ENCODE data around the gene HCN4.

HCN4 gene

DNA sequence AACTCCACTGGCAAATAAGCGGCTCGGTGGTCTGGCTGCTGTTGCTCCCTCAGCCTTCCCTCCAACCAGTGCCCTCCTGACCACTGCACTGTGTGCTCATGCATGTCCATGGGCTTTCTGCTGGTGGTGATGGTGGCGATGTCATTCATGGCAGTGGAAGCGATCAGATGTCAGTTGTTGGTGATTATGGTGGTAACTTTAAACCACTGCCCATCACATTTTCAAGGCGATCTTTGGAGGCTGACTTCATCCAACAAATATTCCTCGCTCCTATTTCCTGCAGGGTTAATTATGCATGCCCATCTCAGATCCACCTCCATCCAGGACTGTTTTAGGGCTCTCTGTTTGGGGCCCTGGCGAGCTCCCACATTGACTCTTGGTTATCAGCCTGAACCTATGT, 13.4 kb upstream of the HCN4 start:
- H3K4me3 ChIP-seq (ENCODE audit: low read depth, low read length), result no peak overlapping the region
- no peak for DNase-seq (ENCODE audit: low read depth)
- TF ChIP-seq, protein P1, sequence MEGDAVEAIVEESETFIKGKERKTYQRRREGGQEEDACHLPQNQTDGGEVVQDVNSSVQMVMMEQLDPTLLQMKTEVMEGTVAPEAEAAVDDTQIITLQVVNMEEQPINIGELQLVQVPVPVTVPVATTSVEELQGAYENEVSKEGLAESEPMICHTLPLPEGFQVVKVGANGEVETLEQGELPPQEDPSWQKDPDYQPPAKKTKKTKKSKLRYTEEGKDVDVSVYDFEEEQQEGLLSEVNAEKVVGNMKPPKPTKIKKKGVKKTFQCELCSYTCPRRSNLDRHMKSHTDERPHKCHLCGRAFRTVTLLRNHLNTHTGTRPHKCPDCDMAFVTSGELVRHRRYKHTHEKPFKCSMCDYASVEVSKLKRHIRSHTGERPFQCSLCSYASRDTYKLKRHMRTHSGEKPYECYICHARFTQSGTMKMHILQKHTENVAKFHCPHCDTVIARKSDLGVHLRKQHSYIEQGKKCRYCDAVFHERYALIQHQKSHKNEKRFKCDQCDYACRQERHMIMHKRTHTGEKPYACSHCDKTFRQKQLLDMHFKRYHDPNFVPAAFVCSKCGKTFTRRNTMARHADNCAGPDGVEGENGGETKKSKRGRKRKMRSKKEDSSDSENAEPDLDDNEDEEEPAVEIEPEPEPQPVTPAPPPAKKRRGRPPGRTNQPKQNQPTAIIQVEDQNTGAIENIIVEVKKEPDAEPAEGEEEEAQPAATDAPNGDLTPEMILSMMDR (IDR thresholded peaks at IDR 0.05; ENCODE audit: insufficient read depth, low read depth, low read length, missing control alignments), result no peak

DNA sequence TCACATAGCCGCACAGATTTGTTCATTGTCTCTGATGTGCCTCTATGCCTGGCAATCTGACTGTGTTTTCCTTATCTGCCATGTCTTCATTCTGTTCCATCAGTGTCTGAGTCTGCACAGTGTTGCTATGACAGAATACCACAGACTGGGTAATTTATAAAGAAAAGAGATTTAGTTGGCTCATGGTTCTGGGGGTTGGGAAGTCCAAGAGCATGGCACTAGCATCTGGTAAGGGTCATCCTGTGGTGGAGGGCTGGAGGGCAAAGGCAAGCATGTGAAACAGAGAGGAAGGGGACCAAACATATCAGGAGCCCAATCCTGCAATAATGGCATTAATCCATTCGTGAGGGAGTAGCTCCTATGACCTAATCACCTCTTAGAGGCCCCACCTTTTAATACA, 11.9 kb upstream of the HCN4 start:
- DNase-seq (ENCODE audit: low read depth), result no peak
- TF ChIP-seq, protein P1 (IDR thresholded peaks at IDR 0.05; ENCODE audit: insufficient read depth, low read depth, low read length, missing control alignments), result no peak
- H3K4me3 ChIP-seq (ENCODE audit: low read depth, low read length), result no peak overlapping the region

DNA sequence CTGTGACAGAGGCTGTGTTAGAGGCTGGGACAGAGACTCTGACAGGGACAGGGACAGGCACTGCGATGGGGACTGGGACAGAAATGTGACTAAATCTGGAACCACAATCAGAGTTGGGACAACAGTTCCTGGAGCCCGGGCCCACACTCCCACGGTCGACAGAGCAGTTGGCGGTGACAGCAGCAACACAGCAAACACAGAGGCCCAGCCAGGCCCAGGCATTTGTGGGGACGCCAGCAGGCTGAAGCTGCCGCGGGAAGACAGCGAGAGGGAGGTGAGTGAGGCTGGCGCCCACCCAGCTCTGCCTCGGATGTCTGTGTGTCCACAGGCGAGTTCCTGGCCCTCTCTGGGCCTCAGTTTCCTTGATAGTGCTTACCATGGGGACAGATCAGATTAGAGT, 9.3 kb upstream of the HCN4 start:
- no peak overlapping the region for H3K4me3 ChIP-seq (ENCODE audit: low read depth, low read length)
- no peak for DNase-seq (ENCODE audit: low read depth)
- TF ChIP-seq, protein P1 (IDR thresholded peaks at IDR 0.05; ENCODE audit: insufficient read depth, low read depth, low read length, missing control alignments), result no peak

DNA sequence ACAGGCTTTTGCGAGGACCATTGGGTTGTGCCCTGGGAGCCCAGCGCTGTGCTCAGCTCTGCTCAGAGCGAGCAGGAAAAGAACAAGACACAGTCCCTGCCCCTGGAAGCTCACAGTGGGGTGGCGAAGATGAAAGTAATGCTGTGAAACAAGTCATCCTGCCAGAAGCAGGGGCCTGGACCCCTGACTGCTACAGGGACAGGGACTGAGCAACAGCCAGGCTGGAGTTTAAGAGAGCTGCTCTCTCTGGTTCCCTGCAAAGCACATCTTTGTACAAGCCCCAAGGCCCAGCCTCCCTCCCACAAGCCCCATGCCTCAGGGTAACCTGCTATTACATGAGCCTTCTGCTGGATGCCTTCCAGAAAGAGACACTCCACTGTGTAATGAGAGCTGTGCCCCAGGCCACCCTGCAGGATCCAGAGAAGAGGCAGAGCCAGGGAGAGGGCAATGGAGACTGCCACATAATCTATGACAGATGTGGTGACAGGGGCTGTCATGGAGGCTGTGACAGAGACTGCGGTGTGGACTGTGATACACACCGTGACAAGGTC, 7.1 kb upstream of the HCN4 start:
- no peak overlapping the region for H3K4me3 ChIP-seq (ENCODE audit: low read depth, low read length)
- TF ChIP-seq, protein P1 (IDR thresholded peaks at IDR 0.05; ENCODE audit: insufficient read depth, low read depth, low read length, missing control alignments), result no peak
- no peak for DNase-seq (ENCODE audit: low read depth)

DNA sequence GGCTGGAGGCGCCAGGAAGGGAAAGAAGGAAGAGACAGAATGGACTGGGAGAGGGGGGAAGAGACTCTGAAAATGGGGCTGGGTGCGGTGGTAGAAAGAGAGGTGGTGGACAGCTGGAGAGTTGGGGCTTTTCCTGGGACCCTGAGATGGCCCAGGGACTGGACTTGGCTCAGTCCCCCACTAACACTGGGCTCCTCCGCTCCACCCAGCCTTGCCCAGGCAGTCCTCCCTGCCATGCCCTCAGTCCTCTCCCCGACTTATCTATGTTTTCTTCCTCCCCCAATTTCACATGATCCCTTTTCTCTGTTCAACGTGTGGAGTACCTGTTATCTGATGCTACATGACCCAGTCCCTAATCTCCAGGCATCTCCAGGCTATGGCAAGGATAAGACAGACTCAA, 6.3 kb upstream of the HCN4 start:
- no peak overlapping the region for H3K4me3 ChIP-seq (ENCODE audit: low read depth, low read length)
- TF ChIP-seq, protein P1 (IDR thresholded peaks at IDR 0.05; ENCODE audit: insufficient read depth, low read depth, low read length, missing control alignments), result no peak
- DNase-seq (ENCODE audit: low read depth), result no peak

DNA sequence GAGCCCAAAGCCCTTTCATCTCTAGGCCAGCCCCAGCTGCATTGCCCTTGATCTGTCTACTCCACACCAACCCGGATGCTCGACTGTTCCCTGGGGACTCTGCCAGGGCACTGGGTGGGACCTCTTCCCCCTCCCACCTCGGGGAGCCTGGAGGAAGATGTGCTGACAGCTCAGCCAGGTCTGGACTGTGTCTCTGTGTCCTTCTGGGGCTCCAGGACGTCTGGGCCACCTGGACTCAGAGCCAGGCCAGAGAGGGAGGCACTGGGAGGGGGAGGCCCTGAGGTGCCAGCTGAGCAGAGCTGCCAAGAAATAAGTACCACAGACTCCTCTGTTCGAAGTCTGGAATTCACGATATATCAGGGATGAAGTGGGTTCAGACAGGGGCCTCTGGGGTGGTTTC, 5.8 kb upstream of the HCN4 start:
- no peak for DNase-seq (ENCODE audit: low read depth)
- TF ChIP-seq, protein P1 (IDR thresholded peaks at IDR 0.05; ENCODE audit: insufficient read depth, low read depth, low read length, missing control alignments), result no peak
- H3K4me3 ChIP-seq (ENCODE audit: low read depth, low read length), result no peak overlapping the region

DNA sequence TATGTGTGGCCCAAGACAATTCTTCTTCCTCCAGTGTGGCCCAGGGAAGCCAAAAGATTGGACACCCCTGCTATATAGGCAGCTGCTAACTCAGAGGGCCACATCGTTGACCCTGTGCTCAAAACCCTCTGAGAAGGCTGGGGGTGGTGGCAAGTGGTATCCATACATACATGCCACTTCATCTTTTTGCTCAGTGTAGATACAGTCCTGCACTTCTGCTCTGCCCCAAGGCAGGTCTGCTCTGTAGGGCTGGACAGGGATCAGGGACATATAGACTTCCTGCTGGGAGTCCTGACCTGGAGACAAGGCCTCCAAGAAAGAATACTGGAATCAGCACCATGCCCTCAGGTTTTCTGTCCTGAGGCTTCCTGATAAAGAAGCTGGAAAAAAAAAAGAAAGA, 4.5 kb upstream of the HCN4 start:
- H3K4me3 ChIP-seq (ENCODE audit: low read depth, low read length), result no peak overlapping the region
- TF ChIP-seq, protein P1 (IDR thresholded peaks at IDR 0.05; ENCODE audit: insufficient read depth, low read depth, low read length, missing control alignments), result no peak
- no peak for DNase-seq (ENCODE audit: low read depth)

Measured in GM12865 (cell line).